HG02852 (cell line): ENCODE measurements around the gene FAM174C.
A peak's percentile ranks its signal among the peaks of the same experiment; 100 is the strongest.

ENCODE experiments used
- ATAC-seq: cut with Tn5 transposase; IDR thresholded peaks from one replicate; pipeline ENCODE4 v1.9.1; 2021; ENCODE audit warnings: mild to moderate bottlenecking, moderate library complexity; ENCODE audit not compliant: unreplicated experiment

The FAM174C gene

GRCh38 chr19:1249990-1250436, 25.3 kb upstream of the FAM174C start:
- no peak for ATAC-seq

- ATAC-seq: no peak
Measured at GRCh38 chr19:1250437-1251260, 24.7 kb upstream of the FAM174C start.

- no peak for ATAC-seq
Measured at GRCh38 chr19:1251330-1252220, 23.8 kb upstream of the FAM174C start.

- ATAC-seq: no peak
Measured at GRCh38 chr19:1252221-1252820, 23.0 kb upstream of the FAM174C start.

GRCh38 chr19:1252821-1253513, 22.4 kb upstream of the FAM174C start:
- ATAC-seq: no peak

GRCh38 chr19:1253514-1254080, 21.7 kb upstream of the FAM174C start:
- ATAC-seq: no peak

GRCh38 chr19:1254081-1254527, 21.2 kb upstream of the FAM174C start:
- ATAC-seq: no peak

- ATAC-seq: no peak
Measured at GRCh38 chr19:1254530-1255185, 20.7 kb upstream of the FAM174C start.

GRCh38 chr19:1255186-1256161, 19.9 kb upstream of the FAM174C start:
- no peak for ATAC-seq

GRCh38 chr19:1256646-1257474, 18.5 kb upstream of the FAM174C start:
- ATAC-seq: no peak

GRCh38 chr19:1257475-1258162, 17.7 kb upstream of the FAM174C start:
- no peak for ATAC-seq

- ATAC-seq: no peak
Measured at GRCh38 chr19:1258163-1258492, 17.2 kb upstream of the FAM174C start.

GRCh38 chr19:1258707-1259205, 16.6 kb upstream of the FAM174C start:
- no peak for ATAC-seq

- no peak for ATAC-seq
Measured at GRCh38 chr19:1259206-1259875, 16.0 kb upstream of the FAM174C start.

GRCh38 chr19:1259876-1260748, 15.2 kb upstream of the FAM174C start:
- ATAC-seq: peak; percentile 4
